Activated CD8-positive, alpha-beta memory T cell treated with anti-CD3 and anti-CD28 coated beads for 36 hours (primary cell): ENCODE data around the gene OR1N1. TPM values are rescaled to one million over a fixed set of nuclear protein-coding genes. Genes with fewer than 3 reads are reported as not detected.
"Not testable (repeated sequence)": the region's sequence is repeated elsewhere in the genome, so short reads cannot be mapped to it uniquely, and the experiment has no call there.

ENCODE experiments used
- CTCF ChIA-PET: fragments of 350-600 bp; sonication (Branson Sonifier 250); formaldehyde crosslinking; loops from one replicate; lab custom pipeline; 2021; ENCODE audit warnings: antibody characterized with exemption; lab: Charles Lee
- POLR2A ChIA-PET: fragments of 350-600 bp; sonication (Branson Sonifier 250); formaldehyde crosslinking; loops from one replicate; lab custom pipeline; 2021; ENCODE audit warnings: antibody characterized with exemption; lab: Charles Lee
- total RNA-seq, 2 experiments: library from RNA; stranded (reverse); gene quantifications; one replicate each; pipeline ENCODE4 v1.2.3, GENCODE V29; 2021

Gene OR1N1, protein sequence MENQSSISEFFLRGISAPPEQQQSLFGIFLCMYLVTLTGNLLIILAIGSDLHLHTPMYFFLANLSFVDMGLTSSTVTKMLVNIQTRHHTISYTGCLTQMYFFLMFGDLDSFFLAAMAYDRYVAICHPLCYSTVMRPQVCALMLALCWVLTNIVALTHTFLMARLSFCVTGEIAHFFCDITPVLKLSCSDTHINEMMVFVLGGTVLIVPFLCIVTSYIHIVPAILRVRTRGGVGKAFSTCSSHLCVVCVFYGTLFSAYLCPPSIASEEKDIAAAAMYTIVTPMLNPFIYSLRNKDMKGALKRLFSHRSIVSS
- total RNA-seq = not detected

DNA sequence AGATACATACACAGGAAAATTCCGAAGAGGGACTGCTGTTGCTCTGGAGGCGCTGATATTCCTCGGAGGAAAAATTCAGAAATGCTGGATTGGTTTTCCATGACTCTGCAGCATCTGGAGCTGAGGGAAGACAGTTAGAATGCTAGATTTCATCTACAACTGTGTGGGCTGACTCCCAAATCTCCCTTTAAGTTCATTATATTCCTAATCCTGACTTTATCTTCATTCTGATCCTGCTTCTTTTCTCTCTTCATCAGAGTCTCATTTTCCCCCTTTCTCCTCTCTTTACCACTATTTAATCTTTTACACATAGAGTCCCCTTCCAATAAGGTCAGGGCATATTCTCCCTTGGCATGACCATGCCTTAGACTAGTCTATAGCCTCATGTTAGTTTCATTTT is at the start of gene OR1N1:
TSS of gene OR1N1 (minus strand) at position 101 of the 400 bp plus-strand sequence. CDS start at position 101, 0 bp downstream.
- ChIA-PET CTCF (no interaction called here), POLR2A (no interaction called here)

DNA sequence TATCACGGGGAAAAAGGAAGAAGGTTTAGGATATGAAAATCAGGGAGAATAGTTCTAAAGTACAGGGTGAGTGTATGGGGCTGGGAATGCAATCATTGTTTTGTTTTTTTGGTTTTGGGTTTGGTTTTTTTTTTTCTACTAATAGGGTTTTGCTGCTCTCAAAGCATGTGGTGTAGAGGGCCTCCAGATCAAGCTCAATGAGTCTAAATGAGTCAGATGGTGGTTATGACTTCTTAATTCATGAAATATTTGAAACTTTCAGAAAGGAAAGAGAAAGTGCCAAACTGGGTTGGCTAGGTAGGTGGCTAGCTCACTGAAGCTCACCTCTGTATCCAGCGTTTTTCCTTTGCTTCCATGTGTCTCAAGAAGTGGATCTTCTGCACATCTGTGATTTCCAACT is 45.4 kb upstream of the OR1N1 start:
- ChIA-PET POLR2A (interaction anchor here (0.6 kb wide), 1 partner anchor 1143 kb away, joined by 3 read pairs; no protein-coding TSS in a partner anchor), CTCF (no interaction called here)

DNA sequence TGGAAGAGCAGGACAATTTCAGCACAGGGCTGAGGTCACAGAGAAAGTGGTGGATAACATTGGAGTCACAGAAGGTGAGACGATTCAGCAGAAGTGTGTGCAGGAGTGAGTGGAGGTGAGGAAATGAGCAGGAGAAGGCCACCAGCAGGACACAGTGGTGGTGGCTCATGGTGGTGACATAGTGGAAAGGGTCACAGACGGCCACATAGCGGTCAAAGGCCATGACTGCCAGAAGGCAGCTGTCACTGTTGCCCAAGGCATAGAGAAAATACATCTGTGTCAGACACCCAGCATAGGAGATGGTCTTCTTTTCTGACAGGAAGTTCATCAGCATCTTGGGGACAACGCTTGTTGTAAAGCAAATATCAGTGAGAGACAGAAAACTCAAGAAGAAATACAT is 40.8 kb upstream of the OR1N1 start:
- POLR2A ChIA-PET = no interaction called here
- CTCF ChIA-PET = no interaction called here

DNA sequence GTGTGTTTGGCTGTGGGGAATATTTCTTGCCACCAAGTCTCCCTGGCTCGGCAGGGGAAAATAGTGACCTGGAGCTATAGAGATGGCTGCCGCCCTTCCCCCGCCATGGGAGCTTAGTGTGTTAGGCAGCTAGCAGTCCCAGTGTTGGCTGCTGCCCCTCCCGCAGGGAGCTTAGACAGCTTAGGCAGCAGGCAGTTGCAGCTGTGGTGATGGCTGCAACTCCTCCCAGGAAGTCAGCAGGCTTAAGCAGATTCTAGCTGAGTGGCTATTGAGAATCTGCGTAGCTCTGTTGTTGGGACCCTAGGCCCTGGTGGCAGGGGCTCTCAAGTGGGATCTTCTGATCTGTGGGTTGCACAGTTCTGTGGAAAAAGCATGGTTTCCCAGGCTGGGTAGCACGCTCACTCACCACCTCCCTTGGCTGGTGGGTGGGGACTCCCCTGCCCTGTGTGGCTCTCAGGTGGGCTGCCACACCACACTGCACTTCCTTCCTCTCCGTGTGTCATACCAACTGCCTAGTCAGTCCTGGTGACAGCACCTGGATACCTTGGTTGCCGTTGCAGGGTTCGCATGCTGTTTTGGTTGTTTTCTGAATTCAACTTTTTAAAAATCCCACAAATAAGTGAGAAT is 35.2 kb upstream of the OR1N1 start:
- ChIA-PET CTCF (no interaction called here), POLR2A (no interaction called here)

DNA sequence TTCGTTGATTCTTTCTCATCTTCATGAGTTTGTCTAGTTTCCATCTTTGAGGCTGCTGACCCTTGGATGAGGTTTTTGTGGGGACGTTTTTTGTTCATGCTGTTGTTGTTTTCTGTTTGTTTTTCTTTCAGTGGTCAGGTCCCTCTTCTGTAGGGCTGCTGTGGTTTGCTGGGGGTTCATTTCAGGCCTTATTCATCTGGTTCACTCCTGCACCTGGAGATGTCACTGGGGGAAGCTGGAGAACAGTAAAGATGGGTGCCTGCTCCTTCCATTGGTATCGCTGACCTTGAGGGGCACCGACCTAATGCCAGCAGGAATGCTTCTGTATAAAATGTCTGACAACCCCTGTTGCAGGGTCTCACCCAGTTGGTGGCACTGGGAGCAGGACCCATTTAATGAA is 34.4 kb upstream of the OR1N1 start:
- ChIA-PET CTCF (no interaction called here), POLR2A (no interaction called here)

DNA sequence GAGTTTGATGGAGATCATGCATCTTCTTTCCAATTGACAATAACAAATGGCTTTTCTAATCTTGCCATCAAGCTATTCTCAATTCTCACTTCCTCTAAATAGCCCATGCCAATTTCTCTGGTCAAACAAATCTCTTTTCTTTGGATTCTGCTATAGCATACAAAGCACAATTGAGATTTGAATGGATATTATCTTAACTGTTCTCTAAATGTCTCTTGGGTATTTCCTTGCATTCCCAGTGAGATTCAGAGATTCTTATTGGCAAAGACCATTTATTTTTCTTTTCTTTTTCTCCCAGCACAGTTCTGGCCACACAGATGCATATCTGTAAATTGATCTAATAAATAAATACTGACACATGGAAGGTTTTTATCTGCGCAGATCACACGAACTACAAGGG is 25.7 kb upstream of the OR1N1 start, which contains the start of gene OR1N2:
TSS of gene OR1N2 (plus strand) at position 301 of the 400 bp plus-strand sequence. CDS start 100 bp downstream, outside the sequence.
- ChIA-PET POLR2A (no interaction called here), CTCF (no interaction called here)

DNA sequence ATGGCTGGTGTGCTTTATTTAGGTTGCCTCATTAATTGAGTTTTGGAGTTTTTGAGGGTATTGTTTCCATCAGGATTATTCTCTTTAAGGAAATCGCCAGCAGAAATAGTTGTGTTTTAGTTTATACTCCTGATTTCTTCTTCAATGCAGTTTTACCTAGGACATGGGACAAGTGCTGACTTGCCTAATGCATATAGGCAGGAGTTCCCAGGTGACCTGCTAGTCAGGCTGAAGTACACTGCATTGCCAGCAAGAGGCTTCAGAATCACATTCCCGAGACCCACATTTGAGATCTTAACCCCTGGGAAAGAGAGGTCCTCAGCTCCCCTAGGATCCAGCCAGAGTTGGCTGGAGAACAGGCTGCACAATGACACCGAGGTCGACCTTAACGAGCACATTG is 24.3 kb upstream of the OR1N1 start:
- CTCF ChIA-PET = no interaction called here
- POLR2A ChIA-PET = no interaction called here

DNA sequence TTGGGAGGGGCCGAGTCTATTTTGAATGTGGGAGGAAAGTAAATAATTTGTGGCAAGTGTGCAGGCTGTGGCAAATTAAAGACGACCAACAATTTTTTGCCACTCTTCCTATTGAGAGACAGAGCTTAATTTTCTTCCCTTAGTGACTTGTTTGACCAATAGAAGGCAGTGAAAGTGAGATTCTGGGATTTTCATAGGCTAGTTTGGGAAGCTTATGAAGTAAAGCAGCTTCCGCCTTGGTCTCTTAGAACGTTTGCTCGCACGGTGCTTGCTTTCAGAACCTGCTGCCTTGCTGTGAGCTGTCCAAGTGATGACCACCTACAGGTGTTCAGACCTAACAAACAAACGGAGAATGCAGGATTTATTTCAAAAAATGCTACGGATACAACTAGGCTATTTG is 19.1 kb upstream of the OR1N1 start:
- ChIA-PET POLR2A (no interaction called here), CTCF (no interaction called here)

DNA sequence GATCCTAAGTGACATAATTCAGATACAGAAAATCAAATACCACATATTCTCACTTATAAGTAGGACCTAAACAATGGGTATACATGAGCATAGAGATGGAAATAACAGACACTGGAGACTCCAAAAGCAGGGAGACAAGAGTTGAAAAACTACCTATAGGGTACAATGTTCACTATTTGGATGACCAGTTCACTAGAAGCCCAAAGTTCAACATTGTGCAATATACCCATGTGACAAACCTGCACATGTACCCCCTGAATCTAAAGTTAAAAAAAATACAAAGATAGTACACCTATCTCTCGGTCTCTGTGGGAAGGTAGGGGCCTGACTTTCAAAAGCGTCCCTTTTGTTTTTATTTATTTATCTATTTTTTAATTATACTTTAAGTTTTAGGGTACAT is 11.7 kb upstream of the OR1N1 start:
- ChIA-PET CTCF (no interaction called here), POLR2A (no interaction called here)

DNA sequence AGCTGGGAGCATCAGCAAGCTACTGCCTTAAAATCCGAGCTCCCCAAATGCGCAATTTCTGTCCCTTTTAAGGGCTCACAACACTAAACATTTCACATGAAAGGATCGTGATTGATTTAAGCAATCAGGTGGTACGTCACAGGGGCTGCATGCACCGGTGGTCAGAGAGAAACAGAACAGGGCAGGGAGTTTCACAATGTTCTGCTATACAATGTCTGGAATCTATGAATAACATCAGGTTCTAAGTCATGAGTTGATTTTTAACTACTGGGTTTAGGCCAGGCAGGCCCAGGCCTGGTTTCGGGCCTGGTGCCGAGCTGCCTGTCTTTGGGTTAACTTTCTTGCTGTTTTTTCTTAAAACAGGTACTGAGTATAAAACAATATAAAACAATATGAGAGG is 10.0 kb upstream of the OR1N1 start:
- CTCF ChIA-PET, POLR2A ChIA-PET: not testable (repeated sequence)

DNA sequence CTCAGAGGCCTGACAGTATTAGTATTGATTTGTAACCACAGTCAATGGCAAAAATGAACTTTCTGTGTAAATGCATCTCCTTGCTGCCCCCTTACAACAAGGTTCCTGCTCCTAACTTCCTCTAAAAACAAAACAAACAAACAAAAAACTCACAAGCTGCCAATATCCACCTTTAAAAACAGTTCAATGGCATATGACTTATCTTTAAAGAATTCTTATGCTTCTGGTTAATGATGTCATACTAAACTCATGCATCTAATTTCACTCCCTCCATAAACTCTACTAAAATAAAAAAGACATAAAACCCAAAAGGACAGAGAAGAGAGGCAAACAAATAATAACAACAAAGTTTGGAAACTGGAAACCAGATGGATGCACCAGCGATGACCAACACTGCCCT is 9.0 kb upstream of the OR1N1 start:
- CTCF ChIA-PET = no interaction called here
- POLR2A ChIA-PET = no interaction called here

DNA sequence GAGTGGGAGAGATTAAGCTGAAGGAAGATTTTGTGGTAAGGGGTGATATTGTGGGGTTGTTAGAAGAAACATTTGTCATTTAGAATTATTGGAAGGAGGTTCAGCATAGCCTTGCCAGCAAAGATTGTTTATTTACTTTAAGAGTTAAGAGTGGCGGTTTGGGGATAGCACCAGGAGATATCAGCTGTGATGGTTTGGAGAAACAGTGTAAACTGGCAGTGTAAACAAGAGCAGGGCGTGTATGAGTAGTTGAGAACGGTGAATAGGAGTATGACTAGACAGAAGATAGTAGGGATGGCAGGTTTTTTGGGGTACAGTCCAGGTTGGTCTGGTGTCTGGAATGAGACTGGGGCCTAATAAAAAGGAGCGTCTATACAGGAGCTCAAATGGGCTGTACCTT is 4.1 kb upstream of the OR1N1 start:
- CTCF ChIA-PET, POLR2A ChIA-PET: not testable (repeated sequence)

DNA sequence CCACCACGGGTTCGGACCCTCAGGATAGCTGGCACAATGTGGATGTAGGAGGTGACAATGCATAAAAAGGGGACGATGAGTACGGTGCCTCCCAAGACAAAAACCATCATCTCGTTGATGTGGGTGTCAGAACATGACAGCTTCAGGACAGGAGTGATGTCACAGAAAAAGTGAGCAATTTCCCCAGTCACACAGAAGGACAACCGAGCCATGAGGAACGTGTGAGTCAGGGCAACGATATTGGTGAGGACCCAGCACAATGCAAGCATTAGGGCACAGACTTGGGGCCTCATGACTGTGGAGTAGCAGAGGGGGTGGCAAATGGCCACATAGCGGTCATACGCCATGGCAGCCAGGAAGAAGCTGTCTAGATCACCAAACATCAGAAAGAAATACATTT is 491 bp downstream of the OR1N1 start:
- ChIA-PET CTCF (no interaction called here), POLR2A (no interaction called here)

DNA sequence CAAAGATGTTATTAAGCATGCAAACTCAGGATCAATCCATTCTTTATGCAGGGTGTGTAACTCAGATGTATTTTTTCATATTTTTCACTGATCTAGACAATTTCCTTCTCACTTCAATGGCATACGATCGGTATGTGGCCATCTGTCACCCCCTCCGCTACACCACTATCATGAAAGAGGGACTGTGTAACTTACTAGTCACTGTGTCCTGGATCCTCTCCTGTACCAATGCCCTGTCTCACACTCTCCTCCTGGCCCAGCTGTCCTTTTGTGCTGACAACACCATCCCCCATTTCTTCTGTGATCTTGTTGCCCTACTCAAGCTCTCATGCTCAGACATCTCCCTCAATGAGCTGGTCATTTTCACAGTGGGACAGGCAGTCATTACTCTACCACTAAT is 7.7 kb downstream of the OR1N1 start:
- CTCF ChIA-PET = no interaction called here
- POLR2A ChIA-PET = no interaction called here

DNA sequence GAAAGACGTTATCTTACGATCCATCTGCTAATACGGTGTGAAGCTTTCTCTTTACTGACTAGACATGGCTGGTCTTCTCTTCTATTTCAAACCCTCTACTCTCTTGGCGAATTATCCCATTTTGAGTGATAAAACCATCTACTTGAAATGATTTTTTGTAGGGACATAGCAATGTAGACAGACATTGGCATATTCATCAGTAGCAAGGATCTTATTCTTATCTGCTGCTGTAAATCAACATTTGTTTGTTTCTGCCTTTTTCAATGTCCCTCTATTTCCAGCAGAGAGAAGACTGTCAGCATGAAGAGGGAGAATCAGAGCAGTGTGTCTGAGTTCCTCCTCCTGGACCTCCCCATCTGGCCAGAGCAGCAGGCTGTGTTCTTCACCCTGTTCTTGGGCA is 8.3 kb downstream of the OR1N1 start, which contains the start of gene OR1J4:
TSS of gene OR1J4 (plus strand) at position 301 of the 400 bp plus-strand sequence. CDS start at position 301, 0 bp downstream.
- CTCF ChIA-PET = no interaction called here

DNA sequence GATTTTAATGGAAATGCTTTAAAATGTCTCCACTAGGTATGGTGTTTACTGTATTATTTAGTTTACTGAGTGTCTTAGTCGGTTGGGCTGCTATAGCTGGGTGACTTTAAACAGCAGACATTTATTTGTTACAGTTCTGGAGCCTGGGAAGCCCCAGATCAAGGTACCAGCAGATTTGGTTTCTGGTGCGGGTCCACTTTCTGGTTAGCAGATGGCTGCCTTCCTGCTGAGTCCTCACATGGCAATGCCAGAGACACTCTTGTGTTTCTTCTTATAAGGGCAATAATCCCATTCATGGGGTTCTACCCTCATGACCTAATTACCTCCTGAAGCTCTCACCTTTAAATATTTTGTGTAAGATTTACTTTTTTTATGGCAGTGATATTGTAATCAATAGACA is 8.9 kb downstream of the OR1N1 start:
- POLR2A ChIA-PET = no interaction called here

More for the DNA sequence above, 8.3 kb downstream of the OR1N1 start, which contains the start of gene OR1J4:
- POLR2A ChIA-PET = no interaction called here

DNA sequence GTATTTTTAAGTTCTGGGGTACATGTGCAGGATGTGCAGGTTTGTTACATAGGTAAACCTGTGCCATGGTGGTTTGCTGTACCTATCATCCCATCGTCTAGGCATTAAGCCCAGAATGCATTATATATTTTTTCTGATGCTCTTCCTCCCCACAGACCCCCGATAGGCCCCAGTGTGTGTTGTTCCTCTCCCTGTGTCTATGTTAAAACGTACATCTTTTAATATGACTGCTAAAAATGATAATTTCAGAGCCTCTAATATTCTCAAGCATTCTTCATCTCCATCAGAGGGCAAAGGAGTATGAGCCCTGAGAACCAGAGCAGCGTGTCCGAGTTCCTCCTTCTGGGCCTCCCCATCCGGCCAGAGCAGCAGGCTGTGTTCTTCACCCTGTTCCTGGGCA is 16.6 kb downstream of the OR1N1 start, which contains the start of gene OR1J2:
TSS of gene OR1J2 (plus strand) at position 301 of the 400 bp plus-strand sequence. CDS start at position 301, 0 bp downstream.
- ChIA-PET CTCF (no interaction called here), POLR2A (no interaction called here)

More for the DNA sequence above, 8.9 kb downstream of the OR1N1 start:
- CTCF ChIA-PET = interaction anchor here (0.7 kb wide), 1 partner anchor 20 kb away, joined by 3 read pairs; no protein-coding TSS in a partner anchor

DNA sequence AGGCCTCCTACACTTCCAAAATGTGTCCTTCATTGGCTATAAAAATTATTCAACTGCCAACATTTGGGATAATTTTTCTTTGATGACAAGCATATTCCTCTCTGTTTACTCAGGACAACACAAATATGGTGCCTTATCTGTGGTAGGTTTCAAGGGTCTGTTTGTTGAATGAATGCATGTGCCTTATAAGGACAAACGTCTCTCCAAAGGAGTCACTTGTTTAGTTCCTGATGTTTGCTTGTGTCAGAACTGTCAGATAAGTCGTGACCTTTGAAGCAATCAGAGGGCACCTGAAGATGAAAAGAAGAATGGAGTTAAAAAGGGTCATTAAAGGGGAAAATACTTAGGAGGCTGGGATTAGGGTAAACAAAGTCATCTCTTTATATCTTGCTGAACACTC is 20.1 kb downstream of the OR1N1 start:
- CTCF ChIA-PET = no interaction called here
- POLR2A ChIA-PET = no interaction called here

DNA sequence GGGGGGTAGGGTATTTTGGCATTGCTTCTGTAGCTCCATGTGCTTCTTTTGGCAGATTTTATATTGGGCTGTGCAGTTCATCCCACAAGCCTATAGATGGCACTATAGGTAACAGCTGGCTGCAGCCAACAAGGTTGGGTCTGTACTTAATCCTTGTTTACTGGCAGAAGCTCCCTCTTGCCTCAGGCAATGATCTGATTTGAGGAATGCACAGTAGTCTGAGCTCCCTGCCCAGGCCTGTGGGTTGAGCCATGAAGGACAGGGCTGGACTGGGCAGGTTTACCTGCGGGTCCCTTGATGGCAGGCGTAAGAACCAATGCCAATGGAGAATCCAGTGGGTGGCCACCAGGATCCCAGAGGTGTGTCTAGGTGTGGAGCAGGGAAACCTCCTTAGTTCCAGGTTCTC is 28.2 kb downstream of the OR1N1 start:
- ChIA-PET CTCF (interaction anchor here (0.9 to 1.7 kb wide), 11 partner anchors 9 to 312 kb away, joined by 3 to 6 read pairs (median 4); no protein-coding TSS in a partner anchor), POLR2A (no interaction called here)

DNA sequence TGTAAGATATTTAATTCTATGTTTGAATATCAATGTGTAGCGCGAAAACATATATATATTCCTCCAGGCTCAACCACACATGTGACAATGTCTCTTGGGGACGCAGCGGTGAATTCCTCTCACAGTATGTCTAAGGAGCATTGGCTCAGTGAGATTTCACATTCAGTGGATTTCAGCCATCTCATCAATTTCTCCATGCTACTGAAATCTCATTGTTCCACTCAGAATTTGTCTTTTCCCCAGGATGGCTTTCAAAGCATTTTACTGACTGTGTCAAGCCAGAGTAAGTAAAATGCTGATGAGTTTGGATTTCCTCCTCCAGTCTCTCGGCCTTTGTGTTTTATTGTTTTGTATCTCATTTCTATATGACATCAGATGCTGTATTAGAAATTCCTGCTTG is 48.0 kb downstream of the OR1N1 start:
- POLR2A ChIA-PET = no interaction called here
- CTCF ChIA-PET = no interaction called here

DNA sequence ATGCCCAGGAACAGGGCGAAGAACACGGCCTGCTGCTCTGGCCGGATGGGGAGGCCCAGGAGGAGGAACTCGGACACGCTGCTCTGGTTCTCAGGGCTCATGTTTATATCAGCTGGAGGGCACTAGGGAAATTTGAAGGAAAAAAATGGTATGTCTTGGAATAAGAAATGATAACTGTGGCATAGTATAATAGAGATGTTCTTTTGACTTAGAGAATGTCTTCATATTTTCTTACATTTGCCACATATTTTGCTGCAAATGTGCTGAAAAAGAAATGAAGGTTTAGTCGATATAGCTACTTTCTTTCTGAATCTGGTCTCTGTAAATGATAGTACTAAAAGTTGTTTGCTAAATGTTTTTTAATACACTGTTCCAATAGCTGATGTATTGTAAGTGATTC is 49.3 kb downstream of the OR1N1 start, which contains the start of gene OR1J1:
TSS of gene OR1J1 (minus strand) at position 101 of the 400 bp plus-strand sequence. CDS start at position 101, 0 bp downstream.
- ChIA-PET POLR2A (no interaction called here), CTCF (no interaction called here)
